ENCODE measurements around the gene PLCB1. TPM values are rescaled to one million over a fixed set of nuclear protein-coding genes. Genes with fewer than 3 reads are reported as not detected.

The PLCB1 gene
- total and polyA plus RNA-seq, 2 of the 4 experiments (the other 2 are of a cell fraction), result 5.6 to 16.1 TPM

DNA sequence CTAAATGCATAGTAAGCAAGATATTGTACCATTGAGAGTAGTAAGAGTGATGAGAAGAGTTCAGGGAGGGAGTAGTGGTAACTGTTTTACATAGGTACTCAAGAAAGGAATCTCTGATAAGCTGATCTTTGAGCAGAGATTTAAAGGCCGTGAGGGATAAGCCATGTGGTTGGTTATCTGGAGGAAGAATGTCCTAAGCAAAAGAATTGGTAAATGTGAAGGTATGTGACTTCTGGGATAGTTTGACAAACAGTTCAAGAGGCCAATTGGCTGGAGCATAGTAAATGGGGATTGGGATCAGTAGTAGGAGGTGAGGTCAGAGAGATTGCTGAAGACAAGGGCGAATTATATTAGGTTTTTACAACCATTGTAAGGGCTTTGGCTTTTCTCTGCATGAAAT, 40.1 kb downstream of the PLCB1 start:
- no peak overlapping the region for H3K4ac ChIP-seq (ENCODE audit: low read depth, low read length)
- peaks cover 2% of the 10 kb centered on the region for H3K36me3 ChIP-seq (ENCODE audit: control insufficient read depth, insufficient read depth, low read length)
- WGBS, 2 experiments (ENCODE audit: extremely low coverage in 2 of 2, insufficient read length in 1 of 2), result 90% methylated on average over 2 of the region's 2 CpGs; no CpG with 5 or more reads in 1 of the 2 experiments
- DNase-seq (no peak), ATAC-seq (ENCODE audit: low read depth) (no peak)
- no peak overlapping the region for H3K56ac ChIP-seq (ENCODE audit: extremely low read depth, insufficient read depth, low read length)
- no peaks in the 10 kb centered on the region for H3K9me1 ChIP-seq (ENCODE audit: insufficient read depth, low read length)
- no peak overlapping the region for H3K14ac ChIP-seq (replicated peaks; ENCODE audit: low read depth, low read length)
- dilution Hi-C loops (cut with HindIII; ENCODE audit: low sequenced_read_pairs, unreplicated experiment) (no loop called here), intact Hi-C loops (cut with micrococcal nuclease) (no loop called here), in situ Hi-C loops (cut with MboI; ENCODE audit: low sequenced_read_pairs) (no loop called here)
- H4K5ac ChIP-seq (ENCODE audit: low read depth, low read length), result no peak overlapping the region
- no peak overlapping the region for H3K27ac ChIP-seq (ENCODE audit: insufficient read depth, low read length)
- no peak overlapping the region for H3K23ac ChIP-seq (ENCODE audit: low read depth, low read length)
- H2BK120ac ChIP-seq (ENCODE audit: low read depth, low read length), result no peak overlapping the region
- no peak overlapping the region for H3K9ac ChIP-seq (ENCODE audit: low read depth, low read length)
- H4K20me1 ChIP-seq (ENCODE audit: insufficient read depth, low read length), result no peaks in the 10 kb centered on the region
- no peak overlapping the region for H2BK15ac ChIP-seq (ENCODE audit: low read depth, low read length)
- peaks cover 4 to 12% of the 10 kb centered on the region in 2 experiments; a peak in 2 of 4 replicates for H3K79me1 ChIP-seq (ENCODE audit: low read depth in 1 of 2, low read length in 2 of 2)
- CTCF ChIA-PET, result no interaction called here
- no peak overlapping the region for H3K4me3 ChIP-seq (ENCODE audit: insufficient read depth, low read depth, low read length)
- H2BK20ac ChIP-seq (ENCODE audit: low read depth, low read length), result no peak overlapping the region
- H3K4me2 ChIP-seq (ENCODE audit: low read depth, low read length), result no peak overlapping the region
- no peak overlapping the region for H3K18ac ChIP-seq (ENCODE audit: low read depth, low read length)
- no peak overlapping the region for H4K91ac ChIP-seq (ENCODE audit: insufficient read depth, low read depth, low read length)
- no peak overlapping the region for H2BK5ac ChIP-seq (ENCODE audit: low read depth, low read length, poor library complexity, severe bottlenecking)
- no peaks in the 10 kb centered on the region for H3K9me3 ChIP-seq (ENCODE audit: control insufficient read depth, insufficient read depth, low read length)
- H4K8ac ChIP-seq (ENCODE audit: low read depth in 2 of 2, low read length in 2 of 2), result no peak overlapping the region
- H2AK9ac ChIP-seq (replicated peaks; ENCODE audit: low read depth, low read length, poor library complexity), result no peak overlapping the region
- H2AFZ ChIP-seq (replicated peaks; ENCODE audit: low read length, poor library complexity), result no peak overlapping the region
- H2AK5ac ChIP-seq (ENCODE audit: low read depth, low read length), result no peak overlapping the region
- H3K4me1 ChIP-seq (ENCODE audit: control insufficient read depth, insufficient read depth, low read length), result no peaks in the 10 kb centered on the region
- H3K27me3 ChIP-seq (ENCODE audit: control insufficient read depth, insufficient read depth, low read length), result no peaks in the 10 kb centered on the region
- TF ChIP-seq SMC3 (IDR thresholded peaks at IDR 0.05; ENCODE audit: low read depth, low read length), result no peak
- TF ChIP-seq RCOR1 (IDR thresholded peaks at IDR 0.05; ENCODE audit: insufficient replicate concordance, low read length), result no peak
- TF ChIP-seq FOS (IDR thresholded peaks at IDR 0.05; ENCODE audit: low read depth, low read length), result no peak
- no peak for TF ChIP-seq MXI1 (IDR thresholded peaks at IDR 0.05; ENCODE audit: borderline replicate concordance, low read depth, low read length)
- TF ChIP-seq RFX5 (IDR thresholded peaks at IDR 0.05; ENCODE audit: low read depth, low read length), result no peak
- no peak for TF ChIP-seq RAD21 (IDR thresholded peaks at IDR 0.05; ENCODE audit: low read length)
- no peak for TF ChIP-seq MAZ (IDR thresholded peaks at IDR 0.05; ENCODE audit: borderline replicate concordance, low read depth, low read length)
- TF ChIP-seq, protein P1, sequence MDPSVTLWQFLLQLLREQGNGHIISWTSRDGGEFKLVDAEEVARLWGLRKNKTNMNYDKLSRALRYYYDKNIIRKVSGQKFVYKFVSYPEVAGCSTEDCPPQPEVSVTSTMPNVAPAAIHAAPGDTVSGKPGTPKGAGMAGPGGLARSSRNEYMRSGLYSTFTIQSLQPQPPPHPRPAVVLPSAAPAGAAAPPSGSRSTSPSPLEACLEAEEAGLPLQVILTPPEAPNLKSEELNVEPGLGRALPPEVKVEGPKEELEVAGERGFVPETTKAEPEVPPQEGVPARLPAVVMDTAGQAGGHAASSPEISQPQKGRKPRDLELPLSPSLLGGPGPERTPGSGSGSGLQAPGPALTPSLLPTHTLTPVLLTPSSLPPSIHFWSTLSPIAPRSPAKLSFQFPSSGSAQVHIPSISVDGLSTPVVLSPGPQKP (IDR thresholded peaks at IDR 0.05; ENCODE audit: borderline replicate concordance, low read depth, low read length), result no peak
- no peak for TF ChIP-seq MAFK (IDR thresholded peaks at IDR 0.05; ENCODE audit: low read depth, low read length)
- no peak for TF ChIP-seq USF2 (IDR thresholded peaks at IDR 0.05; ENCODE audit: low read depth, low read length)
- no peak for TF ChIP-seq CTCF (conservative IDR thresholded peaks at IDR 0.05; ENCODE audit: low read depth, low read length)
- TF ChIP-seq BHLHE40 (IDR thresholded peaks at IDR 0.05; ENCODE audit: low read depth, low read length), result no peak
- no peak for TF ChIP-seq CHD1 (IDR thresholded peaks at IDR 0.05; ENCODE audit: low read depth, low read length)
- TF ChIP-seq POLR2A (IDR thresholded peaks at IDR 0.05; ENCODE audit: low read depth, low read length), result no peak
- no peak for TF ChIP-seq CEBPB (IDR thresholded peaks at IDR 0.05; ENCODE audit: low read depth, low read length)
- TF ChIP-seq NFE2L2 (IDR thresholded peaks at IDR 0.05; ENCODE audit: low read depth, low read length), result no peak
- POLR2A ChIA-PET (ENCODE audit: unreplicated experiment), result no interaction called here
- BruUV-seq (replicated peaks), result no TSS peak
